HEK293T (cell line): Measurements from ENCODE around the gene FSTL4.

ENCODE experiments used
- ARNT ChIP-seq: fragments of 450-650 bp; IDR thresholded peaks from 2 replicates; pipeline ENCODE4 v1.6.1; 2017; ENCODE audit warnings: mild to moderate bottlenecking
- CTBP1 ChIP-seq: fragments of 450-650 bp; IDR thresholded peaks from 2 replicates; pipeline ENCODE4 v1.6.1; 2016; ENCODE audit warnings: borderline replicate concordance
- FOXK2 ChIP-seq: fragments of 450-650 bp; IDR thresholded peaks from 2 replicates; pipeline ENCODE4 v1.6.1; 2016; ENCODE audit warnings: mild to moderate bottlenecking
- FOXM1 ChIP-seq: fragments of 450-650 bp; IDR thresholded peaks from 2 replicates; pipeline ENCODE4 v1.6.1; 2017; ENCODE audit warnings: mild to moderate bottlenecking, borderline replicate concordance
- SP1 ChIP-seq: fragments of 450-650 bp; IDR thresholded peaks from 2 replicates; pipeline ENCODE4 v1.6.1; 2017
- SUZ12 ChIP-seq: fragments of 450-650 bp; IDR thresholded peaks from 2 replicates; pipeline ENCODE4 v1.6.1; 2016; ENCODE audit warnings: mild to moderate bottlenecking

DNA sequence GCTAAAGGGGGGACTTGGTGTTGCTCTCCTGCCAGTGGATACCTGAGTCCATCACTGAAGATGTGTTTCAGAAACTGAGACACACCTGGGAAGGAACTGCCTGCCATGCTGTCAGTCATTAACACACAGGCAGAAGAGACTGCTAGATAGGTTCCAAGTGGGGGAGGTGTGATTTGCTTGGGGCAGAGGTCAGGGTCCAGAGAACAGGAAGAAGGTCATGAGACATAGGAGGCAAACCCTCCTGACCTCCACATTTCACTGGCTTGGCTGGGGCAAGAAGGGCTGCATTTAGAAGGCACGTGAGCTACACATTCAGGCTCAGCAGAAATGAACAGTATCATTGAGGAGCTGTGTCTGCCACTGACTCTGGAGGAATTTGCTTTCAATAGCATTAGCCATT is 344.7 kb downstream of the FSTL4 start:
- TF ChIP-seq CTBP1 = no peak
- no peak for TF ChIP-seq FOXM1
- TF ChIP-seq FOXK2 = no peak
- no peak for TF ChIP-seq ARNT
- TF ChIP-seq SUZ12 = no peak
- TF ChIP-seq SP1 = no peak
